HG03045 (cell line): ENCODE data around the gene LAIR2.

Source experiments
- ATAC-seq: cut with Tn5 transposase; IDR thresholded peaks from one replicate; pipeline ENCODE4 v1.9.1; 2021; ENCODE audit warnings: mild to moderate bottlenecking, moderate library complexity; ENCODE audit not compliant: unreplicated experiment

Gene LAIR2

DNA sequence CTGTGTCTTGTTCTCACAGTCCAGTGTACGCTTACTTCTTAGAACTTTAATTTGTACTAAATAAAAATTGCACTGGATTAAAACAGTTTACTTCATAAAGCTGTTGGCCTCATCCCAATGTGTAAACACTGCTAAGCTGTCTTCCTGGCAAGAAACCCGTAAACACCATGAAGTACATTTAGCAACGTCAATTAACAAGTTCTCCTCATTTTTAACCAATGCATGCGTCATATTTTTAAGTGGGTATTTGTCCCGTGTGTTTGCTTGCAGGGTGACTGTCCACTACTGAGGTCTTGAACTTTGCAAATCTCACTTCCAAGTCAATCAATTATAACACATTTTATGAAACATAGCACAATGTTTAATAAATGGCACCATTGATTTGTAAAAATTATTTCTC lies 28.2 kb downstream of the LAIR2 start:
- no peak for ATAC-seq

DNA sequence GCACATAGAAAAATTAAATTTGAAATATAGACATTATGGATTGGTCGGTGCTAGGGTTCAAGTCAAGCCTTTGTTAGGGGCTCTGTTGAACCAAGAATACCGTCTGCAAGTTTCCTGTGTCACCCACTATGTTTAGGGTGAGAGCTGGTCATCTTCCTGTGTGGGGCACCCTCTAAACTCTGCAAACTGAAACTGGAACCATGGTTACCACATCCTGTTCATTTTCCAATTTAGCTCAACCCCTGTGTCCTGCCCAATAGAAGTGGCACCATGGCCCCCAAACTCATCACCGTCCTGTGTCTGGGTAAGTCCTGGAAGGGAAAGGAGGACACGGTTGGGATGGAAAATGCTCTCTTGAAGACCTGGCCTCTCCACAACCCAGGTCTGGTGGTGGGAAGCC lies 29.9 kb downstream of the LAIR2 start:
- ATAC-seq: no peak

DNA sequence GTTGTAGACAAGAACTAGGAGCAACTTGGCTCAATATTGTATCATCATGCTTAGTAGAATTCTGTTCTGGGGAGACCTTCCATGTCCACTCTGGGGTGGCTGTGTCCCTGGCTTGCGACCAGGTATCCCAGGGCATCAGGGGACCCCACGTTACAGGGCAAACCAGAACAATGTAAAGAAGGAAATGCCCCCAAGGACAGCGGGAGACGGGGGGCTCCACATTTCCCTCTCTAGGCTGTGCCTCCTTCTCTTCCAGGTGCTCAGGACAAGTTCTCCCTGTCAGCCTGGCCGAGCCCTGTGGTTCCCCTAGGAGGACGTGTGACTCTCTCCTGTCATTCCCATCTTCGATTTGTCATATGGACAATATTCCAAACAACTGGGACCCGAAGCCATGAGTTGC lies 30.8 kb downstream of the LAIR2 start:
- no peak for ATAC-seq

DNA sequence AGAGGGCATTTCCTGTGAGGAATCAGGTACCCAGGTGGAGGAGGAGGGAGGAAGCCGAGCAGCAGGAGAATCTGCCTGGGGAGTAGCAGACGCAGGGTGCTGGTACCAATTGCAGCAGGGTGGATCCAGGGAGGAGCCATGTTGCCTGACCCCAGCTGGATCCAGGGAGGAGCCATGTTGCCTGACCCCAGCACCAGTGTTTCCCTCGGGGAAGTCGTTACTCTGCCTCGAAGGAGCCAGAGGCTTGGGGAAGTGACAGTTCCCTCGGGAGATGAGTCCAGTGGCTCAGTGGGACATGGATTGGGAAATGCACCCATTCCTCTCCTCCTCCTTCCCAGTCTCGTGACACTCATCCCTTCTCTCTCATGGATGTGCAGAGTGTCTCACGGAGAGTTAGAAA lies 31.5 kb downstream of the LAIR2 start:
- no peak for ATAC-seq

DNA sequence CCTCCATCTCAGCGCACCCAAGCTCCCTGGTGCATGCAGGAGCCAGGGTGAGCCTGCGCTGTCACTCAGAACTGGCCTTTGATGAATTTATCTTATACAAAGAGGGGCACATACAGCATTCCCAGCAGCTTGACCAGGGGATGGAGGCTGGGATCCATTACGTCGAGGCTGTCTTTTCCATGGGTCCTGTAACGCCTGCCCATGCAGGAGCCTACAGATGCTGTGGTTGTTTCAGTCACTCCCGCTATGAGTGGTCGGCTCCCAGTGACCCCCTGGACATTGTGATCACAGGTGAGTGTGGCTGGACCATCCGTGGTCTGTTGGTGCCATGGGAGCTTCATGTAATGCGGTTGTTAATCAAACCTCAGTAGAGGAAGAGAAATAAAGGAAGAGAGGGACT lies 33.0 kb downstream of the LAIR2 start:
- ATAC-seq: no peak

DNA sequence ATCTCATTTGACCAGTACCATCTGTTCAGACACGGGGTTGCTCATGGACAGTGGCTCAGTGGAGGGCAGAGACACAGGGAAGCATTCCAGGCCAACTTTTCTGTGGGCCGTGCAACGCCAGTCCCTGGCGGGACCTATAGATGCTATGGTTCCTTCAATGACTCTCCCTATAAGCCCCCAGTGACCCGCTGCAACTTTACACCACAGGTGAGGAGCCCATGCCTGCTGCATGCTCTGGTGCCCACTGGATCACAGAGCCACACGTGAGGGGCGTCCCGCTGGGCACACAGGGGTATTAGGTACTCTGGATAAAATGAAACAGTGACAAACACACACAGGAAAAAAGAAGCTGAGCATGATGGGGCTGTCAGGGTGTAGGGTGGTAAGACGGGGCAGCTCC lies 34.3 kb downstream of the LAIR2 start:
- ATAC-seq: no peak

DNA sequence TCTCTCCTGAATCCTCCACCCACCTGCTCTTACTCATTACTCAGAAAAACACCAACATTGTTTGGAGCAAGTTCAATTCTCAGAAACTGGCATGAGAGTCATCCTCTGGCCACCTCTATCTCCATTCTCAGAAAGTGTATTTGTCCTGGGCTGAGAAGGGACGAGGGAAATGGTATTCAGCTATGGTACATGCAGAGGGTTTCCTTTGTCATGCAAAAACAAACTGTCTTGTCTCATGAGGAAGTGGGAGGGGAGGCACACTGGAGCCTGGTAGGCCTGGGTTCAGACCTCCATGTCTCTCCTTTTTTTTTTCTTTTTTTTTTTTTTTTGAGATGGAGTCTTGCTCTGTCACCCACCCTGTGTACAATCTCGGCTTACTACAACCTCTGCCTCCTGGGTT lies 39.1 kb downstream of the LAIR2 start:
- ATAC-seq: no peak

DNA sequence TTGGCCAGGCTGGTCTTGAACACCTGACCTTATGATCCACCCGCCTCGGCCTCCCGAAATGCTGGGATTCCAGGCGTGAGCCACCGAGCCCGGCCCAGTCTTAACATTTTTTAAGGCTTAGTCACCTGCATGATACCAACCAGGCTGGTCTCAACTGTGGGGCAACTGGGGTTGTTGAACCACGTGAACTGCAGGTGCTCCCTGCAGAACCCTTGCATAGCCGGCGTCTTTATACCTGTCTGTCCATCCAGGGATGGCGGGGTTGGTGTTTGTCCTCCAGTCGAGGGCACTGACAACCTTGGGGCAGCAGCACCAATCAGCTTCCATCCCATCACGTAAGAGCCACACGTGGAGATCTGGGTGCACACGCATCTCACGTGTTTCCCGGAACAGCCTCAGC lies 46.2 kb downstream of the LAIR2 start:
- ATAC-seq: no peak

DNA sequence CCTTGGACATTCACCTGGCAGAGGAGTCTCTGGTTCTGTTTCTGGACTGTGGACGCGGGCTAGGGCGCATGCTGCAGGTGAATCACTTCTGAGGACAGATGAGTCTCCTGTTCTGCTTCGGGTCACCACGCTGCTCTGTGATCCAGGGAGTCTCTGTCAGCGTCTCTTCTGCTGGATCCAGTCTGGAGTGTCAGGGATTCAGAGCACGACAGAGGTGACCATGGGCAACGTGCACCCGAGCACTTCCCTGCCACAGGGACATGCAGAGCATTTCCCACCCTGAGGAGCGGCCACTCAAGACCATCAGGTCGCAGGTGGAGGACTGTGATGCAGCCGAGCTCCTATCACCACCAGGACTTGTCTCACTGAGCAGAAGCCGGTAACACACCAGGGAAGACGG lies 46.6 kb downstream of the LAIR2 start:
- ATAC-seq: no peak

DNA sequence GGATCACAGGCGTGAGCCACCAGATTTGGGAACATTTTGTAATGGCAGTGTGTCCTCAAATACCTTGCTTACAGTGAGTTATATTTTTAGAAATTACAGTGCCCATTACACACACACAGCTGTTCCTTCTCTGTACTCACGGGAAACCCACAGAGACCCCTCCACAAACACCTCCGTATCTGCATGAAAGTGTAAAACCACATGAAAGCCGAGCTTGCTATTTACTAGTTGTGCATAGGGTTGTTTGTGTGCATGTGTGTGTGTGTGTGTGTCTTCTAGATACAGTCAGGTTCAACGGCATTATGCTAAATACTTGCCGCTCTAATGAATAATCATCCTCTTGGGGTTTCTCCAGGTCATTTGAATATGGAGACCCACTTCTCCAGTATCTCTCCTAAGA lies 48.7 kb downstream of the LAIR2 start:
- ATAC-seq: no peak

DNA sequence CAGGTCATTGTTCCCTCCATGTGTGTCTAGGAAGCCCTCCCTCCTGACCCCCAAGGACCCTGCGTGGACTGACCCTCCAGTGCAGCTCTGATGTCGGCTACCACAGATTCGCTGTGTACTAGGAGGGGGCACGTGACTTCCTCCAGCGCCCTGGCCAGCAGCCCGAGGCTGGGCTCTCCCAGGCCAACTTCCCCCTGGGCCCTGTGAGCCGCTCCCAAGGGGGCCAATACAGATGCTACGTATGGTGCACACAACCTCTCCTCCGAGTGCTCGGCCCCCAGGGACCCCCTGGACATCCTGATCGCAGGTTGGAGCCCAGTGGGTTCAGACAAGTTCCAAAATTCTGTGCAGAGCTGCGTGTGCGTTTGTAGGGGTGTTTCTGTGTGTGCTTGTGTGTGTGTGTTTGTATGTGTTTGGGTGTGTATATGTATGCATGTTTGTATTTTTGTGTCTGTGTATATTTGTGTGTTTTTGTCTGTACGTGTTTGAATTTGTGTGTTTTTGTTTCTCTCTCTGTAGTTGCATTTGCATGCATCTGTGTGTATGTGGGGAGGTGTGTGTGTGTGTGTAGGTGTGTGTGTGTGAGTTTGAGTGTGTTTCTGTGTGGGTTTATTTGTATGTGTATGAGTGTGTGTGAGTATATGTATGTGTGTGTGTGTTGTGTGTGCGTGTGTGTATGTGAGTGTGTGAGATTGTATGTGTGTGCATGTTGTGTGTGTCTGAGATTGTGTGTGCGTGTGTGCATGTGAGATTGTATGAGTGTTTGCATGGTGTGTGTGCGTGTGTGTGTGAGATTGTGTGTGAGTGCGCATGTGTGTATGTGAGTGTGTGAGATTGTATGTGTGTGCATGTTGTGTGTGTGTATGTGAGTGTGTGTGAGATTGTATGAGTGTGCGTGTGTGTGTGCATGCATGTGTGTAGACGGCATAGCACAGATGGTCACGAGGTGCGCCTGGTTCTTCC lies 49.6 kb downstream of the LAIR2 start:
- no peak for ATAC-seq

DNA sequence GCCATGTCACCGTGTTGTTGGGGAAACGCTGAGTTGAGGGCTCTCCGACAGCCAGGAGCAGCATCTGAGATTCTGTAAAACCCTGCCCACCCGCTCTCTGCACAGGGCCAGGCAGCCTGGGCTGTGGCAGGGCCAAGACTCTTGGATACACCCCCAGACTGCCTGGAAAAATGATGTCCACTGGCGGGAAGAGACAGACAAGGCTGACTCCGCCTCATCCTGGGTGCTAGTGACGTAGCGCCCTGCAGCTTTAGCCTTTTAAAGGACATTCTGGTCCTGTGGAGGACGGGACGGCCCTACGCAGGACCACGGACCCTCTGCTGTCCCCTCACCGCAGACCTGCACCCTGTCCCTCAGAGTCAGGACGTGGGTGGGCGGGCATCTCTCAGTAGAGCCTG lies 50.3 kb downstream of the LAIR2 start:
- ATAC-seq: no peak

DNA sequence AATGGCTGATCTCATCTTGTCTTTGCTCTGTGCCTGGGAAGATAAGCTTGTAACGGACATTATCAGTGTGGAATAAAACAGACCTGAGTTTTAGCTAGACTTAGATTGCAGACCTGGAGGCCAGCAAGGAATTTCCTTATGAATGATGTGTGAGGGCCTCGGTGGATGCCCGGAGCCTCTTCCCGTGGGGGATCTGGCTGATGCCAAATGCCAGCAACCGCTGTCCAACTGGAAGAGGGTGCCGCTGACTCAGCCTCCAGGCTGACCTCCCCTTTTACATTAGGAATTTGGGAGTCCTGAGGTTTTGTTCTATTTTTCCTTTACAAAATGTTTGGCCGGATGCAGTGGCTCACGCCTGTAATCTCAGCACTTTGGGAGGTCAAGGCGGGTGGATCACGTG lies 51.4 kb downstream of the LAIR2 start:
- ATAC-seq: no peak

DNA sequence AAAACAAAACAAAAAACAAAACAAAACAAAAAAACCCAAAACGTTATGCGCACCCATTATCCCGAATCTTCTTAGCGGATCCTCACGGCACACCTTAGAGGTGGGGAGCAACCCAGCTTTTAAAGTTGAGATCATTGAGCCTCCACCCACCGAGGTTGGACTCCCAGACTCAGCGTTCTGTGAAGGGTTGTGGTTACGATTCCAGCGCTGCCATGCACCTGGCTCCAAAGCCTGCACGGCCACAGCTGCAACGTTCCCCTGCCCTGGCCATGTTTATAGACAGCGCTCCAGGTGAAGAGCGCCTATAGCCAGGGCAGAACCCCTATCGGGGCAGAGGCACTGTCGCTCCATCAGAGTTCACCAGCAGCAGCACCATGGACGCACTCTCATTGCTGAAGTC lies 52.3 kb downstream of the LAIR2 start:
- ATAC-seq: no peak

DNA sequence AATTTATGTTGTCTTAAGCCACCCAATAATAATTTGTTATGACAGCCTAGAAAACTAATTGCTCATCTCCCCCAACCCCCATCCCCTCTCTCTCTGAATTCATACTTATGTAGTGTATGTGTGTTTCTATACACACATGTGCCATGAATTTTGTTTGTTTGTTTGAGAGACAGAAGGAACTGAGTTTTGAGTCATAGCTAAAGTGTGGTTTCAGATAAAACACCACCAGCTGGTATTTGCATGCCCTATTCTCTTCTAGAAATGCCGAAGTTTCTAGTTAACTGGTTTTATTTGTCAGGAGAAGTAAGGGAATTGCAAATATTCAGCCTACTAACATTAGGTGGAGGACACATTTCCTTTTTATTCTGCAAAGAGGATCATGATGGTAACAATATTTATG lies 53.6 kb downstream of the LAIR2 start:
- ATAC-seq: no peak

DNA sequence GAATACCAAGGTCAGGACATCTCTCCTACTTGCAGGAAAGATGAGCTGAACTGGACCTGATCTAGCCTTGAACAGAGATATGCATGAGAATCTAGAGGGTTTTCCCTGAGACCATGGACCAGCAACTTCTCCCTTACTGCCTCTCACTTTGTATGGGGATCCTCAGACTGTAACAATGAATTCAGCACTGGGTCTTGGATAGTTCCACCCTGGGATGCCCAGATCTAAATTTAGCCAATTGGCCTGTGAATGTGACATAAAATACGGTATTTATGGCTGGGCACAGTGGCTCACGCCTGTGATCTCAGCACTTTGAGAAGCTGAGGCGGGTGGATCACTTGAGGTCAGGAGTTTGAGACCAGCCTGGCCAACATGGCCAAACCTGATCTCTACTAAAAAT lies 55.7 kb downstream of the LAIR2 start:
- ATAC-seq: no peak
